ENCODE data around the gene GOLGA8J. TPM values are rescaled to one million over a fixed set of nuclear protein-coding genes. Genes with fewer than 3 reads are reported as not detected.
"Not testable (repeated sequence)": the region's sequence is repeated elsewhere in the genome, so short reads cannot be mapped to it uniquely, and the experiment has no call there.

GOLGA8J gene
- total RNA-seq, 1 donor from 2014 or later: not detected

- no peaks in the 10 kb centered on the region for H3K4me1 Mint-ChIP-seq
- no peaks in the 10 kb centered on the region for H3K36me3 Mint-ChIP-seq (ENCODE audit: low read depth)
- H3K9me3 Mint-ChIP-seq: no peaks in the 10 kb centered on the region
- H3K27me3 Mint-ChIP-seq: peaks cover 6% of the 10 kb centered on the region
- H3K27ac Mint-ChIP-seq: no peak overlapping the region
- no peak overlapping the region for H3K4me3 Mint-ChIP-seq
- intact Hi-C loops (cut with micrococcal nuclease): no loop called here
- DNase-seq: no peak
These were observed 26.6 kb upstream of the GOLGA8J start for GRCh38 chr15:30056166-30056565.

- no peaks in the 10 kb centered on the region for H3K27me3 Mint-ChIP-seq
- no peak overlapping the region for H3K4me3 Mint-ChIP-seq
- no peak overlapping the region for H3K27ac Mint-ChIP-seq
- no peak for DNase-seq
- no peaks in the 10 kb centered on the region for H3K36me3 Mint-ChIP-seq (ENCODE audit: low read depth)
- H3K9me3 Mint-ChIP-seq: no peaks in the 10 kb centered on the region
- intact Hi-C loops (cut with micrococcal nuclease): no loop called here
- H3K4me1 Mint-ChIP-seq: no peaks in the 10 kb centered on the region
These were observed 23.0 kb upstream of the GOLGA8J start for GRCh38 chr15:30059771-30060170.

- Mint-ChIP-seq H3K27me3 (no peaks in the 10 kb centered on the region), H3K4me1 (no peaks in the 10 kb centered on the region), H3K4me3 (no peak overlapping the region), H3K36me3 (ENCODE audit: low read depth) (no peaks in the 10 kb centered on the region), H3K9me3 (no peaks in the 10 kb centered on the region), H3K27ac (no peak overlapping the region)
- DNase-seq: no peak
- intact Hi-C loops (cut with micrococcal nuclease): no loop called here
These were observed 19.9 kb upstream of the GOLGA8J start for GRCh38 chr15:30062881-30063280.

GRCh38 chr15:30063835-30064546 is 18.8 kb upstream of the GOLGA8J start:
- H3K9me3 Mint-ChIP-seq: no peaks in the 10 kb centered on the region
- no peak for DNase-seq
- intact Hi-C loops (cut with micrococcal nuclease): no loop called here
- no peaks in the 10 kb centered on the region for H3K4me1 Mint-ChIP-seq
- no peaks in the 10 kb centered on the region for H3K27me3 Mint-ChIP-seq
- H3K27ac Mint-ChIP-seq: no peak overlapping the region
- no peak overlapping the region for H3K4me3 Mint-ChIP-seq
- H3K36me3 Mint-ChIP-seq (ENCODE audit: low read depth): no peaks in the 10 kb centered on the region

GRCh38 chr15:30065025-30065801 is 17.5 kb upstream of the GOLGA8J start:
- no peak for DNase-seq
- Mint-ChIP-seq H3K4me3 (no peak overlapping the region), H3K9me3 (no peaks in the 10 kb centered on the region), H3K36me3 (ENCODE audit: low read depth) (no peaks in the 10 kb centered on the region), H3K4me1 (no peaks in the 10 kb centered on the region), H3K27me3 (no peaks in the 10 kb centered on the region), H3K27ac (no peak overlapping the region)
- intact Hi-C loops (cut with micrococcal nuclease): no loop called here

- Mint-ChIP-seq H3K36me3 (ENCODE audit: low read depth) (no peaks in the 10 kb centered on the region), H3K4me1 (no peaks in the 10 kb centered on the region), H3K9me3 (no peaks in the 10 kb centered on the region), H3K27me3 (no peaks in the 10 kb centered on the region), H3K27ac (no peak overlapping the region), H3K4me3 (no peak overlapping the region)
- intact Hi-C loops (cut with micrococcal nuclease): no loop called here
- peak; percentile 43 for DNase-seq
These were observed 14.4 kb upstream of the GOLGA8J start for GRCh38 chr15:30068326-30068725.

- H3K27ac Mint-ChIP-seq: no peak overlapping the region
- DNase-seq: no peak
- intact Hi-C loops (cut with micrococcal nuclease): no loop called here
- no peak overlapping the region for H3K4me3 Mint-ChIP-seq
- H3K27me3 Mint-ChIP-seq: peaks cover 4% of the 10 kb centered on the region
- H3K4me1 Mint-ChIP-seq: peaks cover 2% of the 10 kb centered on the region
- no peaks in the 10 kb centered on the region for H3K9me3 Mint-ChIP-seq
- no peaks in the 10 kb centered on the region for H3K36me3 Mint-ChIP-seq (ENCODE audit: low read depth)
These were observed 10.1 kb upstream of the GOLGA8J start for GRCh38 chr15:30072630-30073029.

- H3K4me3 Mint-ChIP-seq: no peak overlapping the region
- H3K9me3 Mint-ChIP-seq: no peaks in the 10 kb centered on the region
- peaks cover 2% of the 10 kb centered on the region for H3K4me1 Mint-ChIP-seq
- intact Hi-C loops (cut with micrococcal nuclease): no loop called here
- no peak for DNase-seq
- no peak overlapping the region for H3K27ac Mint-ChIP-seq
- peaks cover 4% of the 10 kb centered on the region for H3K27me3 Mint-ChIP-seq
- no peaks in the 10 kb centered on the region for H3K36me3 Mint-ChIP-seq (ENCODE audit: low read depth)
These were observed 8.8 kb upstream of the GOLGA8J start for GRCh38 chr15:30073915-30074314.

GRCh38 chr15:30080816-30081215 is 1.9 kb upstream of the GOLGA8J start:
- H3K4me3 Mint-ChIP-seq; DNase-seq; H3K4me1 Mint-ChIP-seq; intact Hi-C loops (cut with micrococcal nuclease); H3K36me3 Mint-ChIP-seq (ENCODE audit: low read depth); H3K27ac Mint-ChIP-seq; H3K9me3 Mint-ChIP-seq; H3K27me3 Mint-ChIP-seq: not testable (repeated sequence)

GRCh38 chr15:30097827-30098226 is 15.1 kb downstream of the GOLGA8J start:
- H3K36me3 Mint-ChIP-seq (ENCODE audit: low read depth); DNase-seq; intact Hi-C loops (cut with micrococcal nuclease); H3K4me3 Mint-ChIP-seq; H3K9me3 Mint-ChIP-seq; H3K27ac Mint-ChIP-seq; H3K27me3 Mint-ChIP-seq; H3K4me1 Mint-ChIP-seq: not testable (repeated sequence)

- H3K27ac Mint-ChIP-seq; H3K4me1 Mint-ChIP-seq; intact Hi-C loops (cut with micrococcal nuclease); DNase-seq; H3K9me3 Mint-ChIP-seq; H3K4me3 Mint-ChIP-seq; H3K36me3 Mint-ChIP-seq (ENCODE audit: low read depth); H3K27me3 Mint-ChIP-seq: not testable (repeated sequence)
These were observed 20.1 kb downstream of the GOLGA8J start for GRCh38 chr15:30102890-30103289.

- H3K4me3 Mint-ChIP-seq; intact Hi-C loops (cut with micrococcal nuclease); DNase-seq; H3K27me3 Mint-ChIP-seq; H3K4me1 Mint-ChIP-seq; H3K36me3 Mint-ChIP-seq (ENCODE audit: low read depth); H3K27ac Mint-ChIP-seq; H3K9me3 Mint-ChIP-seq: not testable (repeated sequence)
These were observed 21.3 kb downstream of the GOLGA8J start for GRCh38 chr15:30103941-30104507.

- H3K4me3 Mint-ChIP-seq; intact Hi-C loops (cut with micrococcal nuclease); H3K4me1 Mint-ChIP-seq; H3K27ac Mint-ChIP-seq; DNase-seq; H3K27me3 Mint-ChIP-seq; H3K9me3 Mint-ChIP-seq; H3K36me3 Mint-ChIP-seq (ENCODE audit: low read depth): not testable (repeated sequence)
These were observed 27.8 kb downstream of the GOLGA8J start for GRCh38 chr15:30110591-30110990.

- H3K27ac Mint-ChIP-seq; H3K9me3 Mint-ChIP-seq; H3K36me3 Mint-ChIP-seq (ENCODE audit: low read depth); intact Hi-C loops (cut with micrococcal nuclease); H3K27me3 Mint-ChIP-seq; H3K4me3 Mint-ChIP-seq; H3K4me1 Mint-ChIP-seq: not testable (repeated sequence)
- peak; percentile 54 for DNase-seq
These were observed 47.3 kb downstream of the GOLGA8J start for GRCh38 chr15:30130066-30130465.
